HepG2 (cell line): Measurements from ENCODE around the gene FCHO1. TPM values are rescaled to one million over a fixed set of nuclear protein-coding genes. Genes with fewer than 3 reads are reported as not detected.
A peak's percentile ranks its signal among the peaks of the same experiment; 100 is the strongest.

Experiments
- ATAC-seq: fragments of 200-7000 bp; cut with Tn5 transposase; 3 replicates; pipeline ENCODE4 v1.9.1; 2020; ENCODE audit warnings: mild to moderate bottlenecking, moderate library complexity
- BruUV-seq: library from RNA; stranded (reverse); fragments of 400-500 nt; replicated peaks from 2 replicates; lab custom pipeline; 2021; lab: Mats Ljungman, UMichigan
- CTCF ChIA-PET: fragments of 300-600 bp; formaldehyde crosslinking; extraction: SDS; loops from one replicate; lab custom pipeline; 2021; ENCODE audit warnings: low total read pairs, inconsistent platforms, low intra/inter-chr PET ratio; lab: Yijun Ruan, JAX
- POLR2A ChIA-PET: fragments of 350-600 bp; sonication (Branson Sonifier 250); formaldehyde crosslinking; loops from one replicate; lab custom pipeline; 2020; ENCODE audit warnings: antibody characterized with exemption, inconsistent platforms; lab: Yijun Ruan, JAX
- DNase-seq: peaks from one replicate; pipeline ENCODE4 v3.0.0-alpha.2; 2015; ENCODE audit warnings: low spot score
- FAIRE-seq: peaks from 3 replicates; lab custom pipeline; 2011; peaks lifted over from hg19 to GRCh38; lab: Jason Lieb, UNC
- H2AFZ ChIP-seq: one replicate; pipeline ENCODE4 v1.6.1; 2011; ENCODE audit warnings: low read length, inconsistent platforms
- H3K27ac ChIP-seq: fragments of 300-600 bp; 3 replicates; pipeline ENCODE4 v1.8.0; 2011; ENCODE audit warnings: mixed run types, mild to moderate bottlenecking, mixed read lengths, low read length, inconsistent platforms; ENCODE audit not compliant: insufficient read depth; ENCODE audit errors: extremely low read length
- H3K27me3 ChIP-seq, 2 experiments: fragments of 200-600 bp in 1 of 2; 2 replicates in 1 of 2; 3 replicates in 1 of 2; pipeline versions ENCODE4 v1.6.0 to v1.8.0; 2011; ENCODE audit warnings: low read length in 2 of 2, mild to moderate bottlenecking in 2 of 2, moderate library complexity in 2 of 2, inconsistent platforms in 1 of 2; ENCODE audit not compliant: insufficient read depth in 2 of 2, control insufficient read depth in 1 of 2
- H3K36me3 ChIP-seq, 2 experiments: fragments of 200-600 bp in 1 of 2; replicated peaks in 1 of 2; 2 replicates in 1 of 2; 3 replicates in 1 of 2; pipeline versions ENCODE4 v1.5.1 to v1.8.0; 2011; ENCODE audit warnings: low read length in 2 of 2, inconsistent platforms in 1 of 2; ENCODE audit not compliant: insufficient read depth in 2 of 2, control insufficient read depth in 1 of 2
- H3K4me1 ChIP-seq: 2 replicates; pipeline ENCODE4 v1.5.1; 2012; ENCODE audit warnings: low read length, inconsistent platforms; ENCODE audit not compliant: insufficient read depth
- H3K4me2 ChIP-seq: 2 replicates; pipeline ENCODE4 v1.6.0; 2011; ENCODE audit warnings: low read depth, low read length, inconsistent platforms
- H3K4me3 ChIP-seq, 3 experiments: fragments of 200-600 bp in 1 of 3; sonication (generic), shearing (Covaris generic) in 1 of 3; replicated peaks in 1 of 3; 2 replicates each; pipeline ENCODE4 v1.5.1; 2011 to 2016; ENCODE audit warnings: low read length in 3 of 3, inconsistent platforms in 2 of 3, low read depth in 2 of 3, mild to moderate bottlenecking in 2 of 3, control low read depth in 1 of 3, mixed read lengths in 1 of 3; ENCODE audit not compliant: insufficient read depth in 1 of 3
- H3K79me2 ChIP-seq: one replicate; pipeline ENCODE4 v1.6.1; 2011; ENCODE audit warnings: low read length, inconsistent platforms; ENCODE audit not compliant: insufficient read depth
- H3K9ac ChIP-seq: 2 replicates; pipeline ENCODE4 v1.6.0; 2011; ENCODE audit warnings: mild to moderate bottlenecking, low read depth, low read length, inconsistent platforms; ENCODE audit not compliant: insufficient read depth
- H3K9me3 ChIP-seq: 2 replicates; pipeline ENCODE4 v1.5.1; 2012; ENCODE audit warnings: mild to moderate bottlenecking, low read length
- H4K20me1 ChIP-seq: 2 replicates; pipeline ENCODE4 v1.6.0; 2011; ENCODE audit warnings: inconsistent platforms, mild to moderate bottlenecking, low read length, moderate library complexity; ENCODE audit not compliant: insufficient read depth
- ELK4 ChIP-seq: sonication (generic); formaldehyde crosslinking; IDR thresholded peaks from 2 replicates; pipeline ENCODE4 v1.9.0; 2021; ENCODE audit warnings: missing genetic modification reagents, borderline replicate concordance
- FIP1L1 ChIP-seq: fragments of 200-400 bp; formaldehyde crosslinking; IDR thresholded peaks from 2 replicates; pipeline ENCODE4 v1.6.1; 2018; ENCODE audit warnings: low read depth, mild to moderate bottlenecking, low read length, moderate library complexity, borderline replicate concordance; ENCODE audit not compliant: insufficient read depth
- GMEB1 ChIP-seq: sonication (generic); formaldehyde crosslinking; IDR thresholded peaks from 2 replicates; pipeline ENCODE4 v1.5.1; 2020; ENCODE audit warnings: missing genetic modification reagents, mild to moderate bottlenecking, borderline replicate concordance
- KMT2B ChIP-seq: IDR thresholded peaks from 2 replicates; pipeline ENCODE4 v1.6.1; 2016; ENCODE audit warnings: missing genetic modification reagents, missing compliant biosample characterization
- NAIF1 ChIP-seq: sonication (generic); formaldehyde crosslinking; IDR thresholded peaks from 2 replicates; pipeline ENCODE4 v1.5.0; 2020; ENCODE audit warnings: mild to moderate bottlenecking, missing genetic modification reagents, borderline replicate concordance
- NFYB ChIP-seq: sonication (generic); formaldehyde crosslinking; IDR thresholded peaks from 2 replicates; pipeline ENCODE4 v1.4.0; 2020; ENCODE audit warnings: missing genetic modification reagents
- NFYC ChIP-seq: IDR thresholded peaks from 2 replicates; pipeline ENCODE4 v1.6.1; 2016; ENCODE audit warnings: missing genetic modification reagents, missing compliant biosample characterization
- RFX3 ChIP-seq: IDR thresholded peaks from 2 replicates; pipeline ENCODE4 v1.6.1; 2016; ENCODE audit warnings: missing biosample characterization, missing genetic modification reagents
- ZBTB2 ChIP-seq: sonication (generic); formaldehyde crosslinking; IDR thresholded peaks from 2 replicates; pipeline ENCODE4 v1.8.0; 2022; ENCODE audit warnings: low read depth, missing genetic modification reagents
- ZC3H4 ChIP-seq: sonication (generic); formaldehyde crosslinking; IDR thresholded peaks from 2 replicates; pipeline ENCODE4 v1.4.0; 2020; ENCODE audit warnings: missing genetic modification reagents, borderline replicate concordance
- ZFY ChIP-seq: sonication (generic); formaldehyde crosslinking; IDR thresholded peaks from 2 replicates; pipeline ENCODE4 v1.4.0; 2020; ENCODE audit warnings: missing genetic modification reagents
- ZNF253 ChIP-seq: sonication (generic); formaldehyde crosslinking; IDR thresholded peaks from 2 replicates; pipeline ENCODE4 v1.8.0; 2022; ENCODE audit warnings: mild to moderate bottlenecking, missing genetic modification reagents, borderline replicate concordance
- ZNF33B ChIP-seq: sonication (generic); formaldehyde crosslinking; IDR thresholded peaks from 2 replicates; pipeline ENCODE4 v1.5.1; 2020; ENCODE audit warnings: mild to moderate bottlenecking, missing genetic modification reagents
- ZNF354B ChIP-seq: sonication (generic); formaldehyde crosslinking; IDR thresholded peaks from 2 replicates; pipeline ENCODE4 v1.8.0; 2022; ENCODE audit warnings: mild to moderate bottlenecking, missing genetic modification reagents
- ZNF572 ChIP-seq: sonication (generic); formaldehyde crosslinking; IDR thresholded peaks from 2 replicates; pipeline ENCODE4 v1.5.1; 2020; ENCODE audit warnings: mild to moderate bottlenecking, missing genetic modification reagents
- ZNF687 ChIP-seq: sonication (generic); formaldehyde crosslinking; IDR thresholded peaks from 2 replicates; pipeline ENCODE4 v1.5.1; 2020; ENCODE audit warnings: mild to moderate bottlenecking, missing genetic modification reagents, moderate library complexity
- WGBS: methylation state at CpG from one replicate; pipeline ENCODE4 v1.1.6; 2017; ENCODE audit warnings: low lambda C conversion rate; 5-methylcytosine and 5-hydroxymethylcytosine counted together
- in situ Hi-C: cut with HindIII; loops from 2 replicates; pipeline ENCODE4 v1.10.0; 2017; ENCODE audit warnings: low pct_unique_long_range_greater_than_20kb; ENCODE audit not compliant: extremely low pct_ligation_motif_present
- intact Hi-C: fragments of 100-400 bp; cut with micrococcal nuclease; formaldehyde crosslinking; loops from one replicate; pipeline ENCODE4 v1.10.0; 2022; ENCODE audit not compliant: unreplicated experiment
- polyA plus RNA-seq, 8 experiments: library from polyadenylated mRNA; depleted of rRNA in 3 of 8; stranded (reverse) in 7 of 8; unstranded in 1 of 8; fragments of >200 nt; fragmentation: Illumina TruSeq in 4 of 8; extraction: Trizol in 4 of 8; gene quantifications; 2 replicates each; pipeline versions ENCODE4 v1.2.1 to v1.2.3, GENCODE V29; 2011 to 2016; ENCODE audit warnings: low read depth in 4 of 8, missing spikeins in 1 of 8, mixed read lengths in 1 of 8; ENCODE audit not compliant: insufficient read depth in 1 of 8
- total RNA-seq, 5 experiments: library from RNA; depleted of rRNA; stranded (reverse); fragments of >200 nt; fragmentation: Illumina TruSeq; extraction: Trizol; gene quantifications; 2 replicates each; pipeline ENCODE4 v1.2.3, GENCODE V29; 2016; ENCODE audit warnings: low read depth in 1 of 5

Gene FCHO1
- total and polyA plus RNA-seq, 2 of the 13 experiments (the other 11 are each of a cell fraction or from before 2014, with no cell fraction given), result 1.3 to 3.1 TPM

GRCh38 chr19:17762505-17763229, 11.4 kb downstream of the FCHO1 start:
- Histone ChIP-seq H3K4me1 (peaks cover 28% of the 10 kb centered on the region), H3K9ac (no peak overlapping the region), H3K4me2 (no peak overlapping the region), H2AFZ (no peak overlapping the region), H3K36me3 (no peaks in the 10 kb centered on the region), H3K27ac (no peak overlapping the region), H3K27me3 (no peaks in the 10 kb centered on the region), H3K79me2 (no peaks in the 10 kb centered on the region), H3K4me3 (no peak overlapping the region), H3K9me3 (no peaks in the 10 kb centered on the region), H4K20me1 (no peaks in the 10 kb centered on the region)
- ATAC-seq (peak; percentile 30; the same call in 2 of the 3 replicates), FAIRE-seq (no peak), DNase-seq (peak; percentile 59)
- BruUV-seq, result no TSS peak
- in situ Hi-C loops (no loop called here), intact Hi-C loops (no loop called here)
- WGBS, result 71% methylated on average over 11 of the region's 17 CpGs
- ChIA-PET CTCF (no interaction called here), POLR2A (interaction anchor here (1.2 kb wide), 1 partner anchor 97 kb away, joined by 4 read pairs; the partner anchor contains the start of gene RPL18A)
- TF ChIP-seq ZNF687 (no peak), RFX3 (CRISPR knock-in tag) (peak; percentile 64), ZNF253 (CRISPR knock-in tag) (no peak), ZFY (CRISPR knock-in tag) (no peak), ZNF33B (no peak), ZBTB2 (CRISPR knock-in tag) (no peak), NFYB (CRISPR knock-in tag) (peak; percentile 54), ZNF354B (no peak), GMEB1 (no peak), NAIF1 (CRISPR knock-in tag) (no peak), NFYC (CRISPR knock-in tag) (peak; percentile 55), FIP1L1 (no peak), ELK4 (CRISPR knock-in tag) (no peak), ZNF572 (CRISPR knock-in tag) (no peak), ZC3H4 (no peak), KMT2B (CRISPR knock-in tag) (no peak)
